HCT116 (cell line): ENCODE results near the gene SLC22A6. TPM values are rescaled to one million over a fixed set of nuclear protein-coding genes. Genes with fewer than 3 reads are reported as not detected.

Experiments
- ATAC-seq: fragments of 200-7000 bp; cut with Tn5 transposase; 2 replicates; pipeline ENCODE4 v1.9.1; 2020; ENCODE audit warnings: mild to moderate bottlenecking, moderate library complexity
- BruUV-seq: library from RNA; stranded (reverse); fragments of 400-500 nt; replicated peaks from 2 replicates; lab custom pipeline; 2021; lab: Mats Ljungman, UMichigan
- CTCF ChIA-PET: fragments of 300-600 bp; sonication (Branson Sonifier 250); formaldehyde crosslinking; loops from one replicate; lab custom pipeline; 2021; ENCODE audit warnings: antibody characterized with exemption; lab: Charles Lee
- POLR2A ChIA-PET: fragments of 300-600, 350-600 bp; sonication (Branson Sonifier 250); formaldehyde crosslinking; loops from one replicate; lab custom pipeline; 2021; ENCODE audit warnings: antibody characterized with exemption; lab: Charles Lee
- RAD21 ChIA-PET, 2 experiments: fragments of 300-600 bp; sonication (Branson Sonifier 250); formaldehyde crosslinking; loops; one replicate each; lab custom pipeline; 2023; ENCODE audit warnings: low total read pairs in 2 of 2; ENCODE audit not compliant: uncharacterized antibody in 2 of 2, unreplicated experiment in 2 of 2, low non-redundant PET in 1 of 2; lab: Charles Lee
- DNase-seq: peaks from one replicate; pipeline ENCODE4 v3.0.0-alpha.2; 2010; ENCODE audit warnings: low read depth, low spot score
- H2AFZ ChIP-seq: fragments of 200-600 bp; shearing (Covaris generic), sonication (generic); 2 replicates; pipeline ENCODE4 v1.6.1; 2017; ENCODE audit warnings: low read depth, mixed run types, mixed read lengths, antibody characterized with exemption, low read length; ENCODE audit not compliant: poor library complexity, severe bottlenecking
- H3K27ac ChIP-seq: 2 replicates; pipeline ENCODE4 v1.5.1; 2012; ENCODE audit warnings: low read depth, low read length
- H3K27me3 ChIP-seq: fragments of 200-600 bp; sonication (generic); 2 replicates; pipeline ENCODE4 v1.6.1; 2016; ENCODE audit warnings: mixed run types, low read length, mixed read lengths; ENCODE audit not compliant: insufficient read depth
- H3K36me3 ChIP-seq, 2 experiments: fragments of 200-500 bp in 1 of 2; fragments of 200-600 bp in 1 of 2; sonication (Bioruptor generic) in 1 of 2; sonication (generic) in 1 of 2; 2 replicates each; pipeline versions ENCODE4 v1.5.1 to v1.6.1; 2014 to 2016; ENCODE audit warnings: low read length in 2 of 2, inconsistent platforms in 1 of 2, mixed read lengths in 1 of 2, mixed run types in 1 of 2; ENCODE audit not compliant: insufficient read depth in 2 of 2, control insufficient read depth in 1 of 2
- H3K4me1 ChIP-seq, 2 experiments: fragments of 200-600 bp in 1 of 2; sonication (generic) in 1 of 2; 2 replicates each; pipeline versions ENCODE4 v1.5.1 to v1.6.1; 2012 to 2017; ENCODE audit warnings: low read length in 2 of 2, inconsistent platforms in 1 of 2, mild to moderate bottlenecking in 1 of 2, mixed read lengths in 1 of 2, mixed run types in 1 of 2, moderate library complexity in 1 of 2; ENCODE audit not compliant: insufficient read depth in 2 of 2, control insufficient read depth in 1 of 2
- H3K4me2 ChIP-seq: fragments of 200-600 bp; sonication (generic); 2 replicates; pipeline ENCODE4 v1.6.1; 2017; ENCODE audit warnings: mixed run types, low read length, mixed read lengths
- H3K4me3 ChIP-seq, 2 experiments: fragments of 200-600 bp in 1 of 2; sonication (generic) in 1 of 2; replicated peaks in 1 of 2; 2 replicates each; pipeline ENCODE4 v1.5.1; 2011 to 2016; ENCODE audit warnings: low read length in 2 of 2, control low read depth in 1 of 2, low read depth in 1 of 2, mild to moderate bottlenecking in 1 of 2, mixed read lengths in 1 of 2, mixed run types in 1 of 2
- H3K79me2 ChIP-seq: fragments of 200-600 bp; sonication (generic); 2 replicates; pipeline ENCODE4 v1.6.1; 2017; ENCODE audit warnings: mild to moderate bottlenecking, mixed run types, low read length, moderate library complexity, mixed read lengths; ENCODE audit not compliant: insufficient read depth
- H3K9ac ChIP-seq: fragments of 200-600 bp; sonication (generic); 2 replicates; pipeline ENCODE4 v1.6.1; 2016; ENCODE audit warnings: low read length, mixed read lengths
- H3K9me2 ChIP-seq: fragments of 200-600 bp; sonication (generic), shearing (Covaris generic); 2 replicates; pipeline ENCODE4 v1.6.1; 2017; ENCODE audit warnings: mixed run types, mild to moderate bottlenecking, moderate library complexity; ENCODE audit not compliant: insufficient read depth
- H3K9me3 ChIP-seq, 2 experiments: fragments of 200-500 bp in 1 of 2; fragments of 200-600 bp in 1 of 2; sonication (Bioruptor generic) in 1 of 2; sonication (generic) in 1 of 2; 2 replicates each; pipeline ENCODE4 v1.6.1; 2014 to 2017; ENCODE audit warnings: low read length in 2 of 2, mixed read lengths in 2 of 2, inconsistent platforms in 1 of 2, low read depth in 1 of 2, mild to moderate bottlenecking in 1 of 2, mixed run types in 1 of 2, moderate library complexity in 1 of 2; ENCODE audit not compliant: control insufficient read depth in 1 of 2, insufficient read depth in 1 of 2
- H4K20me1 ChIP-seq: fragments of 200-600 bp; sonication (generic), shearing (Covaris generic); 2 replicates; pipeline ENCODE4 v1.6.1; 2017; ENCODE audit warnings: mixed run types, mild to moderate bottlenecking, moderate library complexity; ENCODE audit not compliant: insufficient read depth
- CEBPB ChIP-seq: IDR thresholded peaks from 2 replicates; pipeline ENCODE4 v1.6.1; 2012; ENCODE audit warnings: low read depth
- EZH2 ChIP-seq: fragments of 200-600 bp; sonication (generic); IDR thresholded peaks from 2 replicates; pipeline ENCODE4 v1.6.1; 2017; ENCODE audit warnings: antibody characterized with exemption, mixed run types
- FOSL1 ChIP-seq: IDR thresholded peaks from 2 replicates; pipeline ENCODE4 v1.6.1; 2012; ENCODE audit warnings: low read depth
- POLR2A ChIP-seq: IDR thresholded peaks from 2 replicates; pipeline ENCODE4 v1.7.0; 2011; ENCODE audit warnings: borderline replicate concordance; ENCODE audit not compliant: insufficient read depth, insufficient read length; ENCODE audit errors: extremely low read depth
- POLR2AphosphoS5 ChIP-seq: IDR thresholded peaks from 2 replicates; pipeline ENCODE4 v1.6.1; 2011; ENCODE audit warnings: mild to moderate bottlenecking, low read depth, low read length, moderate library complexity
- RAD21 ChIP-seq: IDR thresholded peaks from 2 replicates; pipeline ENCODE4 v1.6.1; 2012; ENCODE audit warnings: low read depth, mild to moderate bottlenecking
- REST ChIP-seq: IDR thresholded peaks from 2 replicates; pipeline ENCODE4 v1.6.1; 2012; ENCODE audit warnings: low read depth
- SIN3A ChIP-seq: IDR thresholded peaks from 2 replicates; pipeline ENCODE4 v1.6.1; 2012; ENCODE audit warnings: low read depth
- SP1 ChIP-seq: IDR thresholded peaks from 2 replicates; pipeline ENCODE4 v1.6.1; 2012; ENCODE audit warnings: low read depth
- SRF ChIP-seq: IDR thresholded peaks from 2 replicates; pipeline ENCODE4 v1.6.1; 2012; ENCODE audit warnings: low read depth
- ZFX ChIP-seq: fragments of 450-650 bp; IDR thresholded peaks from 2 replicates; pipeline ENCODE4 v1.6.1; 2017
- intact Hi-C: fragments of 100-400 bp; cut with micrococcal nuclease; formaldehyde crosslinking; loops from 2 replicates; pipeline ENCODE4 v1.10.0; 2022
- total RNA-seq: library from RNA; stranded (reverse); gene quantifications from one replicate; pipeline ENCODE4 v1.2.1, GENCODE V29; 2021; ENCODE audit not compliant: unreplicated experiment
- TF ChIP-seq, protein P1 (sequence below): IDR thresholded peaks from 2 replicates; pipeline ENCODE4 v1.6.1; 2012
- TF ChIP-seq, protein P2 (sequence below), 3 experiments: fragments of 200-600 bp in 1 of 3; sonication (generic) in 1 of 3; IDR thresholded peaks in 2 of 3; conservative IDR thresholded peaks in 1 of 3; 2 replicates each; pipeline ENCODE4 v1.5.1; 2012 to 2017; ENCODE audit warnings: low read depth in 2 of 3, low read length in 2 of 3, antibody characterized with exemption in 1 of 3, borderline replicate concordance in 1 of 3, control low read depth in 1 of 3, mild to moderate bottlenecking in 1 of 3, mixed read lengths in 1 of 3, mixed run types in 1 of 3, moderate library complexity in 1 of 3; ENCODE audit not compliant: insufficient read depth in 1 of 3
- TF ChIP-seq, protein P3 (sequence below): IDR thresholded peaks from 2 replicates; pipeline ENCODE4 v1.6.1; 2011; ENCODE audit warnings: mild to moderate bottlenecking, low read length, moderate library complexity; ENCODE audit not compliant: insufficient replicate concordance; ENCODE audit errors: extremely low read depth

Gene SLC22A6
- total RNA-seq, 1 experiment from 2014 or later = not detected

- Histone ChIP-seq H3K9me3 (no peaks in the 10 kb centered on the region), H2AFZ (no peak overlapping the region), H3K36me3 (no peaks in the 10 kb centered on the region), H3K27me3 (no peaks in the 10 kb centered on the region), H3K4me1 (no peaks in the 10 kb centered on the region), H3K4me3 (no peak overlapping the region), H3K9ac (no peak overlapping the region), H4K20me1 (no peaks in the 10 kb centered on the region), H3K27ac (no peak overlapping the region), H3K4me2 (no peak overlapping the region), H3K79me2 (no peaks in the 10 kb centered on the region), H3K9me2 (no peaks in the 10 kb centered on the region)
- TF ChIP-seq POLR2AphosphoS5 = no peak
- TF ChIP-seq EZH2 = no peak
- no peak for TF ChIP-seq FOSL1
- TF ChIP-seq POLR2A = no peak
- no peak for TF ChIP-seq ZFX
- TF ChIP-seq SRF = no peak
- TF ChIP-seq, protein P1, sequence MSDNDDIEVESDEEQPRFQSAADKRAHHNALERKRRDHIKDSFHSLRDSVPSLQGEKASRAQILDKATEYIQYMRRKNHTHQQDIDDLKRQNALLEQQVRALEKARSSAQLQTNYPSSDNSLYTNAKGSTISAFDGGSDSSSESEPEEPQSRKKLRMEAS = no peak
- TF ChIP-seq SP1 = no peak
- TF ChIP-seq CEBPB = no peak
- TF ChIP-seq, protein P2, sequence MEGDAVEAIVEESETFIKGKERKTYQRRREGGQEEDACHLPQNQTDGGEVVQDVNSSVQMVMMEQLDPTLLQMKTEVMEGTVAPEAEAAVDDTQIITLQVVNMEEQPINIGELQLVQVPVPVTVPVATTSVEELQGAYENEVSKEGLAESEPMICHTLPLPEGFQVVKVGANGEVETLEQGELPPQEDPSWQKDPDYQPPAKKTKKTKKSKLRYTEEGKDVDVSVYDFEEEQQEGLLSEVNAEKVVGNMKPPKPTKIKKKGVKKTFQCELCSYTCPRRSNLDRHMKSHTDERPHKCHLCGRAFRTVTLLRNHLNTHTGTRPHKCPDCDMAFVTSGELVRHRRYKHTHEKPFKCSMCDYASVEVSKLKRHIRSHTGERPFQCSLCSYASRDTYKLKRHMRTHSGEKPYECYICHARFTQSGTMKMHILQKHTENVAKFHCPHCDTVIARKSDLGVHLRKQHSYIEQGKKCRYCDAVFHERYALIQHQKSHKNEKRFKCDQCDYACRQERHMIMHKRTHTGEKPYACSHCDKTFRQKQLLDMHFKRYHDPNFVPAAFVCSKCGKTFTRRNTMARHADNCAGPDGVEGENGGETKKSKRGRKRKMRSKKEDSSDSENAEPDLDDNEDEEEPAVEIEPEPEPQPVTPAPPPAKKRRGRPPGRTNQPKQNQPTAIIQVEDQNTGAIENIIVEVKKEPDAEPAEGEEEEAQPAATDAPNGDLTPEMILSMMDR (IDR thresholded peaks at IDR 0.05 in 2 of 3, conservative IDR thresholded peaks at IDR 0.05 in 1 of 3; ENCODE audit: borderline replicate concordance in 1 of 3, insufficient read depth in 1 of 3, low read depth in 2 of 3, low read length in 2 of 3) = no peak
- no peak for ATAC-seq
- no peak for DNase-seq
- ChIA-PET POLR2A (no interaction called here), CTCF (interaction anchor here (1.3 kb wide), 1 partner anchor 55 kb away, joined by 3 read pairs; no protein-coding TSS in a partner anchor), RAD21 (no interaction called here)
- intact Hi-C loops = no loop called here
- BruUV-seq = no TSS peak
These were observed 19.2 kb downstream of the SLC22A6 start for GRCh38 chr11:62965574-62965973.

GRCh38 chr11:62962391-62962790 lies 22.4 kb downstream of the SLC22A6 start:
- Histone ChIP-seq H3K4me2 (no peak overlapping the region), H3K36me3 (no peaks in the 10 kb centered on the region), H3K27ac (no peak overlapping the region), H3K79me2 (no peaks in the 10 kb centered on the region), H3K9ac (no peak overlapping the region), H4K20me1 (no peaks in the 10 kb centered on the region), H3K4me3 (no peak overlapping the region), H3K27me3 (no peaks in the 10 kb centered on the region), H3K4me1 (no peaks in the 10 kb centered on the region), H3K9me2 (no peaks in the 10 kb centered on the region), H2AFZ (no peak overlapping the region), H3K9me3 (no peaks in the 10 kb centered on the region)
- no peak for ATAC-seq
- intact Hi-C loops = no loop called here
- POLR2A ChIA-PET = no interaction called here
- CTCF ChIA-PET = interaction anchor here (0.9 to 1.7 kb wide), 2 partner anchors 11 to 13 kb away, joined by 3 to 5 read pairs; no protein-coding TSS in a partner anchor
- BruUV-seq = no TSS peak
- RAD21 ChIA-PET = no interaction called here
- no peak for DNase-seq
- TF ChIP-seq REST = no peak
- TF ChIP-seq SP1 = no peak
- TF ChIP-seq FOSL1 = no peak
- TF ChIP-seq EZH2 = no peak
- TF ChIP-seq, protein P3, sequence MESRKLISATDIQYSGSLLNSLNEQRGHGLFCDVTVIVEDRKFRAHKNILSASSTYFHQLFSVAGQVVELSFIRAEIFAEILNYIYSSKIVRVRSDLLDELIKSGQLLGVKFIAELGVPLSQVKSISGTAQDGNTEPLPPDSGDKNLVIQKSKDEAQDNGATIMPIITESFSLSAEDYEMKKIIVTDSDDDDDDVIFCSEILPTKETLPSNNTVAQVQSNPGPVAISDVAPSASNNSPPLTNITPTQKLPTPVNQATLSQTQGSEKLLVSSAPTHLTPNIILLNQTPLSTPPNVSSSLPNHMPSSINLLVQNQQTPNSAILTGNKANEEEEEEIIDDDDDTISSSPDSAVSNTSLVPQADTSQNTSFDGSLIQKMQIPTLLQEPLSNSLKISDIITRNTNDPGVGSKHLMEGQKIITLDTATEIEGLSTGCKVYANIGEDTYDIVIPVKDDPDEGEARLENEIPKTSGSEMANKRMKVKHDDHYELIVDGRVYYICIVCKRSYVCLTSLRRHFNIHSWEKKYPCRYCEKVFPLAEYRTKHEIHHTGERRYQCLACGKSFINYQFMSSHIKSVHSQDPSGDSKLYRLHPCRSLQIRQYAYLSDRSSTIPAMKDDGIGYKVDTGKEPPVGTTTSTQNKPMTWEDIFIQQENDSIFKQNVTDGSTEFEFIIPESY = no peak
- no peak for TF ChIP-seq RAD21
- TF ChIP-seq ZFX = no peak
- TF ChIP-seq SIN3A = no peak
- TF ChIP-seq CEBPB = no peak
